H9 (cell line): ENCODE data around the gene SLK. TPM values are rescaled to one million over a fixed set of nuclear protein-coding genes. Genes with fewer than 3 reads are reported as not detected.

ENCODE experiments used
- DNase-seq: peaks from one replicate; pipeline ENCODE4 v3.0.0-alpha.2; 2017
- H2AFZ ChIP-seq: one replicate; pipeline ENCODE4 v1.6.1; 2013; ENCODE audit warnings: mild to moderate bottlenecking, low read length, control low read depth, moderate library complexity
- H2AK5ac ChIP-seq: 2 replicates; pipeline ENCODE4 v1.6.1; 2013; ENCODE audit warnings: low read length, control low read depth, mixed read lengths; ENCODE audit not compliant: insufficient read length
- H2BK120ac ChIP-seq: one replicate; pipeline ENCODE4 v1.6.1; 2013; ENCODE audit warnings: low read depth, mild to moderate bottlenecking, low read length, control low read depth, inconsistent platforms; ENCODE audit not compliant: poor library complexity, severe bottlenecking
- H2BK12ac ChIP-seq: 2 replicates; pipeline ENCODE4 v1.6.1; 2013; ENCODE audit warnings: low read length, control low read depth, mixed read lengths, low read depth; ENCODE audit not compliant: insufficient read length
- H2BK15ac ChIP-seq: 2 replicates; pipeline ENCODE4 v1.6.1; 2013; ENCODE audit warnings: low read depth, low read length, control low read depth
- H2BK20ac ChIP-seq: one replicate; pipeline ENCODE4 v1.6.1; 2013; ENCODE audit warnings: low read depth, mild to moderate bottlenecking, low read length, control low read depth, inconsistent platforms; ENCODE audit not compliant: poor library complexity, severe bottlenecking
- H2BK5ac ChIP-seq: 2 replicates; pipeline ENCODE4 v1.6.1; 2013; ENCODE audit warnings: low read length, control low read depth, mixed read lengths; ENCODE audit not compliant: insufficient read length
- H3K14ac ChIP-seq: 2 replicates; pipeline ENCODE4 v1.6.1; 2013; ENCODE audit warnings: low read length, control low read depth; ENCODE audit not compliant: insufficient read depth
- H3K18ac ChIP-seq: 2 replicates; pipeline ENCODE4 v1.6.1; 2013; ENCODE audit warnings: low read depth, mild to moderate bottlenecking, mixed read lengths, low read length, control low read depth; ENCODE audit not compliant: insufficient read length
- H3K23ac ChIP-seq: 2 replicates; pipeline ENCODE4 v1.6.1; 2013; ENCODE audit warnings: low read length, control low read depth, mixed read lengths, low read depth; ENCODE audit not compliant: insufficient read length
- H3K23me2 ChIP-seq: 2 replicates; pipeline ENCODE4 v1.6.1; 2013; ENCODE audit warnings: low read depth, mild to moderate bottlenecking, mixed read lengths, low read length, control low read depth; ENCODE audit not compliant: insufficient read length, poor library complexity, severe bottlenecking
- H3K27ac ChIP-seq: 2 replicates; pipeline ENCODE4 v1.5.1; 2013; ENCODE audit warnings: low read length, control low read depth, mixed read lengths, low read depth; ENCODE audit not compliant: insufficient read length
- H3K27me3 ChIP-seq: 2 replicates; pipeline ENCODE4 v1.6.1; 2013; ENCODE audit warnings: low read length, control low read depth, inconsistent platforms; ENCODE audit not compliant: insufficient read depth
- H3K4ac ChIP-seq: 2 replicates; pipeline ENCODE4 v1.6.1; 2013; ENCODE audit warnings: low read depth, mild to moderate bottlenecking, control low read depth, inconsistent platforms, low read length, moderate library complexity
- H3K4me1 ChIP-seq: 2 replicates; pipeline ENCODE4 v1.6.1; 2013; ENCODE audit warnings: low read length, control low read depth, inconsistent platforms; ENCODE audit not compliant: insufficient read depth
- H3K4me2 ChIP-seq: 2 replicates; pipeline ENCODE4 v1.6.1; 2013; ENCODE audit warnings: low read length, control low read depth, mixed read lengths; ENCODE audit not compliant: insufficient read length, insufficient read depth
- H3K56ac ChIP-seq: 2 replicates; pipeline ENCODE4 v1.6.1; 2013; ENCODE audit warnings: low read depth, mild to moderate bottlenecking, mixed read lengths, low read length, control low read depth; ENCODE audit not compliant: insufficient read length
- H3K79me1 ChIP-seq: 2 replicates; pipeline ENCODE4 v1.6.1; 2013; ENCODE audit warnings: low read depth, mild to moderate bottlenecking, moderate library complexity, low read length, control low read depth, inconsistent platforms; ENCODE audit not compliant: insufficient read depth, poor library complexity, severe bottlenecking
- H3K79me2 ChIP-seq: 2 replicates; pipeline ENCODE4 v1.6.1; 2013; ENCODE audit warnings: low read length, control low read depth, inconsistent platforms; ENCODE audit not compliant: insufficient read depth
- H3K9ac ChIP-seq: 2 replicates; pipeline ENCODE4 v1.6.1; 2013; ENCODE audit warnings: low read length, control low read depth, mixed read lengths; ENCODE audit not compliant: insufficient read length; ENCODE audit errors: extremely low read depth
- H3K9me3 ChIP-seq: one replicate; pipeline ENCODE4 v1.6.1; 2013; ENCODE audit warnings: low read depth, low read length, inconsistent platforms; ENCODE audit not compliant: control insufficient read depth
- H3T11ph ChIP-seq: one replicate; pipeline ENCODE4 v1.6.1; 2013; ENCODE audit warnings: mild to moderate bottlenecking, low read length, control low read depth, inconsistent platforms
- H4K20me1 ChIP-seq: one replicate; pipeline ENCODE4 v1.6.1; 2013; ENCODE audit not compliant: control insufficient read depth, insufficient read length, insufficient read depth
- H4K5ac ChIP-seq: 2 replicates; pipeline ENCODE4 v1.6.1; 2013; ENCODE audit warnings: low read depth, mild to moderate bottlenecking, mixed read lengths, low read length, control low read depth; ENCODE audit not compliant: insufficient read length
- H4K8ac ChIP-seq: replicated peaks from 2 replicates; pipeline ENCODE4 v1.6.1; 2013; ENCODE audit warnings: low read length, control low read depth, mixed read lengths, low read depth; ENCODE audit not compliant: insufficient read length
- H4K91ac ChIP-seq: 2 replicates; pipeline ENCODE4 v1.6.1; 2013; ENCODE audit warnings: low read depth, mild to moderate bottlenecking, moderate library complexity, mixed read lengths, low read length, control low read depth; ENCODE audit not compliant: insufficient read length
- H3K27ac Mint-ChIP-seq, 3 experiments: 2 replicates in 2 of 3; 3 replicates in 1 of 3; pipeline ENCODE4 v1.8.0; 2020 to 2021; ENCODE audit warnings: mixed read lengths in 3 of 3, mild to moderate bottlenecking in 1 of 3, moderate library complexity in 1 of 3
- H3K27me3 Mint-ChIP-seq: 2 replicates; pipeline ENCODE4 v1.8.0; 2021; ENCODE audit warnings: low read depth, mild to moderate bottlenecking, moderate library complexity, mixed read lengths
- H3K36me3 Mint-ChIP-seq, 3 experiments: 2 replicates in 2 of 3; 3 replicates in 1 of 3; pipeline ENCODE4 v1.8.0; 2020 to 2021; ENCODE audit warnings: low read depth in 3 of 3, mixed read lengths in 3 of 3; ENCODE audit not compliant: insufficient read depth in 1 of 3
- H3K4me1 Mint-ChIP-seq, 2 experiments: 2 replicates each; pipeline ENCODE4 v1.8.0; 2020; ENCODE audit warnings: mixed read lengths in 2 of 2
- H3K4me3 Mint-ChIP-seq, 2 experiments: 2 replicates in 1 of 2; 3 replicates in 1 of 2; pipeline ENCODE4 v1.8.0; 2020 to 2021; ENCODE audit warnings: mild to moderate bottlenecking in 2 of 2, mixed read lengths in 2 of 2, moderate library complexity in 1 of 2
- H3K9me3 Mint-ChIP-seq, 2 experiments: 2 replicates in 1 of 2; 3 replicates in 1 of 2; pipeline ENCODE4 v1.8.0; 2020; ENCODE audit warnings: mild to moderate bottlenecking in 2 of 2, mixed read lengths in 2 of 2, moderate library complexity in 1 of 2
- CTCF ChIP-seq: fragments of 200-600 bp; sonication (generic); conservative IDR thresholded peaks from 3 replicates; pipeline ENCODE4 v1.8.0; 2021; ENCODE audit warnings: antibody characterized with exemption, mild to moderate bottlenecking
- WGBS: extraction: QIAGEN DNeasy Blood & Tissue Kit; methylation state at CpG from one replicate; pipeline ENCODE4 v1.1.7; 2013; ENCODE audit warnings: missing lambda C conversion rate, low lambda C conversion rate, mixed read lengths; ENCODE audit not compliant: insufficient read length; ENCODE audit errors: extremely low coverage; 5-methylcytosine and 5-hydroxymethylcytosine counted together
- total RNA-seq: library from RNA; stranded (reverse); gene quantifications from 2 replicates; pipeline ENCODE4 v1.2.1, GENCODE V29; 2021

Gene SLK
- total RNA-seq, 1 experiment from 2014 or later: 21.0 TPM

- no peak overlapping the region for H3K18ac ChIP-seq
- H3K27ac ChIP-seq: no peak overlapping the region
- H3K79me2 ChIP-seq: no peaks in the 10 kb centered on the region
- H2BK15ac ChIP-seq: no peak overlapping the region
- no peak overlapping the region for H2BK120ac ChIP-seq
- no peak overlapping the region for H3T11ph ChIP-seq
- no peaks in the 10 kb centered on the region for H3K27me3 Mint-ChIP-seq
- no peaks in the 10 kb centered on the region for H3K4me1 ChIP-seq
- H3K9me3 ChIP-seq: no peaks in the 10 kb centered on the region
- H4K91ac ChIP-seq: no peak overlapping the region
- no peak for TF ChIP-seq CTCF
- no peak overlapping the region for H2AK5ac ChIP-seq
- no peaks in the 10 kb centered on the region for H4K20me1 ChIP-seq
- H3K14ac ChIP-seq: no peak overlapping the region
- H3K4me2 ChIP-seq: no peak overlapping the region
- no peak overlapping the region for H2BK20ac ChIP-seq
- H3K23me2 ChIP-seq: no peaks in the 10 kb centered on the region
- peaks cover 8 to 13% of the 10 kb centered on the region in 2 experiments for H3K4me1 Mint-ChIP-seq
- no peak overlapping the region for H4K5ac ChIP-seq
- no peak overlapping the region for H2BK12ac ChIP-seq
- H3K36me3 Mint-ChIP-seq: no peaks in the 10 kb centered on the region
- no CpG with 5 or more reads among the region's 7 CpGs for WGBS
- H3K4ac ChIP-seq: no peak overlapping the region
- H3K9me3 Mint-ChIP-seq: no peaks in the 10 kb centered on the region
- peaks cover 5% of the 10 kb centered on the region for H3K79me1 ChIP-seq
- DNase-seq: no peak
- H3K56ac ChIP-seq: no peak overlapping the region
- H3K4me3 Mint-ChIP-seq: no peak overlapping the region
- H3K9ac ChIP-seq: no peak overlapping the region
- H2BK5ac ChIP-seq: no peak overlapping the region
- no peaks in the 10 kb centered on the region for H3K27me3 ChIP-seq
- H4K8ac ChIP-seq: no peak overlapping the region
- H3K23ac ChIP-seq: no peak overlapping the region
- no peak overlapping the region for H2AFZ ChIP-seq
- H3K27ac Mint-ChIP-seq: no peak overlapping the region
Measured at GRCh38 chr10:103986360-103986759, 19.4 kb downstream of the SLK start.
